Heart left ventricle (tissue), 16 donors: Measurements from ENCODE around the gene HOXD8. TPM values are rescaled to one million over a fixed set of nuclear protein-coding genes. Genes with fewer than 3 reads are reported as not detected.

Experiments
- ATAC-seq, 4 donors: fragments of 200-7000 bp; cut with Tn5 transposase; one replicate each; pipeline ENCODE4 v1.9.1; 2020 to 2022; ENCODE audit warnings: moderate library complexity in 4 of 4, mild to moderate bottlenecking in 3 of 4, moderate number of reproducible peaks in 1 of 4
- DNase-seq, 5 donors: peaks; one replicate each; pipeline ENCODE4 v3.0.0-alpha.2; 2020
- H3K27ac ChIP-seq, 12 donors: fragments of 200-600 bp; sonication (generic) in 4 of 12; one replicate each; pipeline versions ENCODE4 v1.5.0 to v1.8.0; 2016 to 2022; ENCODE audit warnings: mild to moderate bottlenecking in 2 of 12
- H3K27me3 ChIP-seq, 9 donors: fragments of 200-600 bp; sonication (generic) in 2 of 9; one replicate each; pipeline versions ENCODE4 v1.5.1 to v1.8.0; 2016 to 2022; ENCODE audit warnings: mild to moderate bottlenecking in 3 of 9
- H3K36me3 ChIP-seq, 9 donors: fragments of 200-600 bp; sonication (generic) in 2 of 9; one replicate each; pipeline versions ENCODE4 v1.5.0 to v1.8.0; 2018 to 2022; ENCODE audit warnings: mild to moderate bottlenecking in 2 of 9
- H3K4me1 ChIP-seq, 12 donors: fragments of 200-600 bp; sonication (generic) in 4 of 12; one replicate each; pipeline versions ENCODE4 v1.5.0 to v1.8.0; 2016 to 2022; ENCODE audit warnings: mild to moderate bottlenecking in 3 of 12
- H3K4me3 ChIP-seq, 12 donors: fragments of 200-600 bp; sonication (generic) in 4 of 12; one replicate each; pipeline versions ENCODE4 v1.5.0 to v1.8.0; 2017 to 2022; ENCODE audit warnings: mild to moderate bottlenecking in 9 of 12, moderate library complexity in 4 of 12
- H3K9me3 ChIP-seq, 12 donors: fragments of 200-600 bp; sonication (generic) in 4 of 12; one replicate each; pipeline versions ENCODE4 v1.5.0 to v1.8.0; 2016 to 2022; ENCODE audit warnings: mild to moderate bottlenecking in 1 of 12
- CTCF ChIP-seq, 12 donors: fragments of 200-600 bp; sonication (generic) in 4 of 12; IDR thresholded peaks; one replicate each; pipeline versions ENCODE4 v1.5.0 to v1.8.0; 2018 to 2022; ENCODE audit warnings: antibody characterized with exemption in 12 of 12, mild to moderate bottlenecking in 5 of 12
- POLR2A ChIP-seq, 2 donors: fragments of 450-650 bp; IDR thresholded peaks; one replicate each; pipeline ENCODE4 v1.6.1; 2017; ENCODE audit warnings: antibody characterized with exemption in 2 of 2, mild to moderate bottlenecking in 2 of 2, moderate library complexity in 2 of 2
- WGBS, 4 donors: extraction: QIAGEN DNeasy Blood & Tissue Kit in 2 of 4; methylation state at CpG; one replicate each; pipeline versions ENCODE4 v1.1.5 to v1.1.7; 2013 to 2018; 5-methylcytosine and 5-hydroxymethylcytosine counted together
- intact Hi-C, 10 donors: fragments of 100-400 bp; cut with DNase I; formaldehyde crosslinking; loops; one replicate each; pipeline versions ENCODE4 v1.11.1 to v1.14.2; 2022
- polyA plus RNA-seq, 2 donors: library from polyadenylated mRNA; stranded (reverse); fragments of 200-250 nt; gene quantifications; one replicate each; pipeline ENCODE4 v1.2.3, GENCODE V29; 2013
- total RNA-seq, 9 donors: library from RNA; depleted of rRNA in 2 of 9; stranded (reverse); fragments of >200 nt in 2 of 9; fragmentation: NEBNext Ultra II Directional in 3 of 9; extraction: Animal tissue kit (Norgen Biotek cat#: 25700) in 3 of 9; gene quantifications; one replicate each; pipeline versions ENCODE4 v1.1.0 to v1.2.4, GENCODE V29; 2016 to 2023
- donor health status: ischemic (EF 13 %, LVEDD 7.1; RV severe dilation, severe dysfunction).
- donor health status: healthy with polysubstance abuse.
- donor health status: DM: no; HTN: yes; CAD: no.
- donor health status: DM: no; HTN: no; CAD: no.
- donor health status: ischemic (EF 25% LVEDD 6.9; RV normal size, moderate dysfunction).
- donor health status: ischemic (EF 25% LVEDD 5.7; RV mildly dilated, moderate dysfunction).
- donor health status: healthy.
- donor health status: DM: yes; HTN: yes; CAD: no.
- donor health status: ischemic (EF 35%, LVEDD 5.7; RV mildly dilated, moderate dysfunction).
- donor health status: nonischemic (EF 11% LVEDD 7.7; RV severe dilation, severe dysfunction).
- donor health status: DM: yes; HTN: yes; CAD: no.
- donor health status: PGD.
- donor health status: ischemic (EF 29% LVEDD 5.4; RV normal size, mild dysfunction).
- donor health status: nonischemic (EF 23%, LVEDD 6.1; RV moderate dilation, normal function).

HOXD8 gene
- total and polyA plus RNA-seq, 11 donors: 0.21 to 1.8 (median 0.53) TPM

- no peak for ATAC-seq
- H3K36me3 ChIP-seq: no peaks in the 10 kb centered on the region
- no peak overlapping the region for H3K27ac ChIP-seq
- H3K27me3 ChIP-seq: peaks cover 87 to 100% (median 99%) of the 10 kb centered on the region in 9 donors
- peaks cover 0 to 31% (median 14%) of the 10 kb centered on the region in 12 donors for H3K4me1 ChIP-seq
- peak overlapping the region in 1 of 12 donors; percentile 39 for H3K4me3 ChIP-seq
- no peak for TF ChIP-seq CTCF (IDR thresholded peaks at IDR 0.05)
- intact Hi-C loops: loop anchor here in 3 of 10 donors (10.0 kb wide), 1 partner anchor 693 kb away; no protein-coding TSS in a partner anchor
- H3K9me3 ChIP-seq: no peaks in the 10 kb centered on the region
- DNase-seq: peak in 1 of 5 donors; percentile 0
- 4 to 9% (median 7%) methylated on average over 43 to 53 of the region's 53 CpGs for WGBS, 4 donors
Observed at GRCh38 chr2:176121190-176122051, 8.1 kb upstream of the HOXD8 start.

- intact Hi-C loops: loop anchor here in 3 of 10 donors (10.0 kb wide), 1 partner anchor 693 kb away; no protein-coding TSS in a partner anchor
Observed at GRCh38 chr2:176122052-176122682, 7.3 kb upstream of the HOXD8 start.

GRCh38 chr2:176122683-176123410 lies 6.7 kb upstream of the HOXD8 start, which contains the start of gene HOXD9:
Gene HOXD9 (plus strand): TSS chr2:176122719. CDS start chr2:176122769, 50 bp downstream.
- Histone ChIP-seq H3K27ac (peak within 1 kb of the TSS in 1 of 12 donors; percentile 46), H3K4me1 (peaks cover 0 to 31% (median 15%) of the 10 kb centered on the region in 12 donors), H3K27me3 (peaks cover 77 to 100% (median 98%) of the 10 kb centered on the region in 9 donors), H3K36me3 (no peaks in the 10 kb centered on the region), H3K9me3 (no peaks in the 10 kb centered on the region), H3K4me3 (peak within 1 kb of the TSS; percentile 17 to 55 (median 44))
- ATAC-seq: no peak
- 1 to 2% (median 2%) methylated on average over 34 to 84 of the region's 84 CpGs for WGBS, 4 donors
- no peak for TF ChIP-seq POLR2A (IDR thresholded peaks at IDR 0.05)
- TF ChIP-seq CTCF (IDR thresholded peaks at IDR 0.05): no peak
- intact Hi-C loops: loop anchor here in 3 of 10 donors (10.0 kb wide), 1 partner anchor 692 kb away; no protein-coding TSS in a partner anchor
- no peak for DNase-seq

More at GRCh38 chr2:176122052-176122682, 7.3 kb upstream of the HOXD8 start:
- H3K27ac ChIP-seq: peak overlapping the region in 1 of 12 donors; percentile 46
- no peak for ATAC-seq
- H3K9me3 ChIP-seq: no peaks in the 10 kb centered on the region
- H3K4me3 ChIP-seq: peak overlapping the region; percentile 17 to 55 (median 44)
- no peak for TF ChIP-seq CTCF (IDR thresholded peaks at IDR 0.05)
- TF ChIP-seq POLR2A (IDR thresholded peaks at IDR 0.05): no peak
- H3K27me3 ChIP-seq: peaks cover 84 to 100% (median 99%) of the 10 kb centered on the region in 9 donors
- peaks cover 0 to 29% (median 14%) of the 10 kb centered on the region in 12 donors for H3K4me1 ChIP-seq
- 2 to 4% (median 3%) methylated on average over 27 to 47 of the region's 47 CpGs for WGBS, 4 donors
- no peaks in the 10 kb centered on the region for H3K36me3 ChIP-seq
- no peak for DNase-seq
